OCI-LY7 (cell line): ENCODE data around the gene GSG1L. TPM values are rescaled to one million over a fixed set of nuclear protein-coding genes. Genes with fewer than 3 reads are reported as not detected.

Experiments
- BruUV-seq: library from RNA; stranded (reverse); fragments of 400-500 nt; replicated peaks from 2 replicates; lab custom pipeline; 2021; lab: Mats Ljungman, UMichigan
- CTCF ChIA-PET: fragments of 300-600 bp; sonication (Branson Sonifier 250); formaldehyde crosslinking; loops from one replicate; lab custom pipeline; 2022; ENCODE audit warnings: antibody characterized with exemption; ENCODE audit not compliant: unreplicated experiment; lab: Charles Lee
- POLR2A ChIA-PET: fragments of 300-600 bp; sonication (Branson Sonifier 250); formaldehyde crosslinking; loops from one replicate; lab custom pipeline; 2022; ENCODE audit warnings: antibody characterized with exemption; lab: Charles Lee
- DNase-seq: peaks from one replicate; pipeline ENCODE4 v3.0.0-alpha.2; 2015; ENCODE audit warnings: low spot score
- H2AFZ ChIP-seq: fragments of 200-600 bp; sonication (generic), shearing (Covaris generic); 2 replicates; pipeline ENCODE4 v1.6.1; 2014; ENCODE audit warnings: mild to moderate bottlenecking, antibody characterized with exemption, low read length, moderate library complexity
- H3K27ac ChIP-seq: fragments of 200-600 bp; sonication (generic); 2 replicates; pipeline ENCODE4 v1.5.1; 2014; ENCODE audit warnings: mixed run types, low read depth, mild to moderate bottlenecking, moderate library complexity, low read length, inconsistent platforms; ENCODE audit not compliant: poor library complexity, severe bottlenecking
- H3K36me3 ChIP-seq: fragments of 200-600 bp; sonication (generic); 2 replicates; pipeline ENCODE4 v1.6.1; 2014; ENCODE audit warnings: mild to moderate bottlenecking, antibody characterized with exemption, low read length, moderate library complexity, mixed read lengths; ENCODE audit not compliant: insufficient read depth
- H3K4me1 ChIP-seq: fragments of 200-600 bp; sonication (generic); 2 replicates; pipeline ENCODE4 v1.5.1; 2014; ENCODE audit warnings: mild to moderate bottlenecking, low read length; ENCODE audit not compliant: insufficient read depth, poor library complexity, severe bottlenecking
- H3K4me2 ChIP-seq: fragments of 200-600 bp; sonication (generic); 2 replicates; pipeline ENCODE4 v1.6.1; 2014; ENCODE audit warnings: mild to moderate bottlenecking, low read length
- H3K4me3 ChIP-seq: fragments of 200-600 bp; sonication (generic); 2 replicates; pipeline ENCODE4 v1.5.1; 2014; ENCODE audit warnings: mild to moderate bottlenecking, low read depth, low read length; ENCODE audit not compliant: poor library complexity, severe bottlenecking
- H3K79me2 ChIP-seq: fragments of 200-600 bp; sonication (generic); 2 replicates; pipeline ENCODE4 v1.6.1; 2016; ENCODE audit warnings: low read depth, mild to moderate bottlenecking, low read length, moderate library complexity, mixed read lengths; ENCODE audit not compliant: insufficient read depth
- H3K9me2 ChIP-seq: fragments of 200-600 bp; sonication (generic); 2 replicates; pipeline ENCODE4 v1.6.1; 2016; ENCODE audit warnings: mild to moderate bottlenecking, low read length, mixed read lengths; ENCODE audit not compliant: insufficient read depth
- H3K9me3 ChIP-seq: fragments of 200-600 bp; sonication (generic); 2 replicates; pipeline ENCODE4 v1.6.1; 2014; ENCODE audit warnings: mild to moderate bottlenecking, mixed run types, low read length, mixed read lengths
- H4K20me1 ChIP-seq: fragments of 200-600 bp; sonication (generic); 2 replicates; pipeline ENCODE4 v1.6.1; 2014; ENCODE audit warnings: mild to moderate bottlenecking, antibody characterized with exemption, low read length, moderate library complexity, mixed read lengths; ENCODE audit not compliant: insufficient read depth
- EZH2phosphoT487 ChIP-seq: fragments of 200-600 bp; sonication (generic); IDR thresholded peaks from 2 replicates; pipeline ENCODE4 v1.6.1; 2018; ENCODE audit warnings: low read depth, borderline replicate concordance, mild to moderate bottlenecking, mixed run types, antibody characterized with exemption, low read length, moderate library complexity, mixed read lengths
- intact Hi-C: fragments of 100-400 bp; cut with micrococcal nuclease; formaldehyde crosslinking; loops from one replicate; pipeline ENCODE4 v1.10.0; 2022; ENCODE audit not compliant: unreplicated experiment
- total RNA-seq, 2 experiments: library from RNA; depleted of rRNA in 1 of 2; stranded (reverse); fragments of >200 nt in 1 of 2; shearing (Covaris generic) in 1 of 2; gene quantifications; 2 replicates each; pipeline ENCODE4 v1.2.3, GENCODE V29; 2014 to 2022
- TF ChIP-seq, protein P1 (sequence below): fragments of 200-600 bp; sonication (generic); conservative IDR thresholded peaks from 2 replicates; pipeline ENCODE4 v1.5.1; 2014; ENCODE audit warnings: mild to moderate bottlenecking, antibody characterized with exemption, low read length, moderate library complexity, mixed read lengths

Gene GSG1L
- total RNA-seq, 2 experiments from 2014 or later, result not detected

DNA sequence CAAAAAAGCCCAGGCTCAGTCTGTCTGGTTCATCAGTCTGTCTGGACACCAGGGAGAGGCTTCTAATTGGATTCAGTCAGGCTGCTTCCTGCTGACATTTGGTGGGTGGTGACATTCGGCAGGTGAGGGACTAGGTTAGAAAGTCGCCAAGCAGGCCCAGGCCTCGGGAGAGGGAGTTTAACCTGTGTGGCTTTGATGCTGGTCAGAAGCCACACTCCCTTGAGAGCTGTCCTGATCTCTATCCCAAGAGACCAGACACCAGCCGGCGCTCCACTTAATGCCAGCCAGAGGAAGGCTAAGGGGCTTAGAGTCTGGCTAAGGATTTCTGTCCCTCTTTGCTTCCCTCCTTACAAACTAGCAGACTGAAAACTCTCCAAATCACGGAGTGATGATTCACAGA is 135.0 kb downstream of the GSG1L start:
- no peaks in the 10 kb centered on the region for H3K36me3 ChIP-seq
- ChIA-PET POLR2A (no interaction called here), CTCF (no interaction called here)
- no peaks in the 10 kb centered on the region for H3K4me1 ChIP-seq
- TF ChIP-seq, protein P1, sequence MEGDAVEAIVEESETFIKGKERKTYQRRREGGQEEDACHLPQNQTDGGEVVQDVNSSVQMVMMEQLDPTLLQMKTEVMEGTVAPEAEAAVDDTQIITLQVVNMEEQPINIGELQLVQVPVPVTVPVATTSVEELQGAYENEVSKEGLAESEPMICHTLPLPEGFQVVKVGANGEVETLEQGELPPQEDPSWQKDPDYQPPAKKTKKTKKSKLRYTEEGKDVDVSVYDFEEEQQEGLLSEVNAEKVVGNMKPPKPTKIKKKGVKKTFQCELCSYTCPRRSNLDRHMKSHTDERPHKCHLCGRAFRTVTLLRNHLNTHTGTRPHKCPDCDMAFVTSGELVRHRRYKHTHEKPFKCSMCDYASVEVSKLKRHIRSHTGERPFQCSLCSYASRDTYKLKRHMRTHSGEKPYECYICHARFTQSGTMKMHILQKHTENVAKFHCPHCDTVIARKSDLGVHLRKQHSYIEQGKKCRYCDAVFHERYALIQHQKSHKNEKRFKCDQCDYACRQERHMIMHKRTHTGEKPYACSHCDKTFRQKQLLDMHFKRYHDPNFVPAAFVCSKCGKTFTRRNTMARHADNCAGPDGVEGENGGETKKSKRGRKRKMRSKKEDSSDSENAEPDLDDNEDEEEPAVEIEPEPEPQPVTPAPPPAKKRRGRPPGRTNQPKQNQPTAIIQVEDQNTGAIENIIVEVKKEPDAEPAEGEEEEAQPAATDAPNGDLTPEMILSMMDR, result no peak
- TF ChIP-seq EZH2phosphoT487, result no peak
- no peak overlapping the region for H3K4me3 ChIP-seq
- BruUV-seq, result no TSS peak
- intact Hi-C loops, result no loop called here
- H3K27ac ChIP-seq, result no peak overlapping the region
- DNase-seq, result no peak
- no peaks in the 10 kb centered on the region for H3K79me2 ChIP-seq
- no peak overlapping the region for H2AFZ ChIP-seq
- H3K9me3 ChIP-seq, result no peaks in the 10 kb centered on the region
- H4K20me1 ChIP-seq, result no peaks in the 10 kb centered on the region
- H3K4me2 ChIP-seq, result no peak overlapping the region
- H3K9me2 ChIP-seq, result no peaks in the 10 kb centered on the region

DNA sequence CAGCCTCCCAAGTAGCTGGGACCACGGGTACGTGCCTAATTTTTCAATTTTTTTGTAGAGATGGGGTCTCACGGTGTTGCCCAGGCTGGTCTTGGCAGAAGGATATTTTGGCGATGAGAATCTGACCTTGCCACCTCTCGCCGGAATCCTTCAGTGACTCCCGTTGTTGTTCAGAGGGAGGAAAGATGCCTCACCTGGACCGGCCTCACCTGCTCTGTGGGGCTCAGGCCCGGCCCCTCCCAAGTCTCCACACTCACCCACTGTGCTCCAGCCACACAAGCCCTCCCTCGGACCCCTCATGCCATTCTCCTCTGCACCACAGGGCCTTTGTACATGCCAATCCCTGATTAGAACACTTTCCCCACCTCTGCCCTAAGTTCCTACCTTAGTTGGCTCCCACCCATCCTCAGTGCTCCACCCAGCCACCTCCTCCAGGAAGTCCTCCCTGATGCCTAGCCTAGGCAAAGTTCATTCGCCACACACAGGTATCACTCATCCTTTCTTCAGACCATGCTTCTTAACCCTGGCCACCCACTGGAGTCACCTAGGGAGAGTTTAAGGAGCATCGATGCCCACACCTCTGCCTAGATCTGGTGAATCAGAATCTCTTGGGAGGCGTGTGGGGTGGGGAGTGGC is 136.1 kb downstream of the GSG1L start:
- no TSS peak for BruUV-seq
- no peak overlapping the region for H3K27ac ChIP-seq
- no peaks in the 10 kb centered on the region for H3K79me2 ChIP-seq
- no peak overlapping the region for H2AFZ ChIP-seq
- intact Hi-C loops, result no loop called here
- no peak for DNase-seq
- no peaks in the 10 kb centered on the region for H3K36me3 ChIP-seq
- TF ChIP-seq, protein P1, result no peak
- no peak for TF ChIP-seq EZH2phosphoT487
- no peak overlapping the region for H3K4me3 ChIP-seq
- ChIA-PET POLR2A (no interaction called here), CTCF (no interaction called here)
- H3K4me1 ChIP-seq, result no peaks in the 10 kb centered on the region
- H3K4me2 ChIP-seq, result no peak overlapping the region
- H4K20me1 ChIP-seq, result no peaks in the 10 kb centered on the region
- no peaks in the 10 kb centered on the region for H3K9me2 ChIP-seq
- no peaks in the 10 kb centered on the region for H3K9me3 ChIP-seq

DNA sequence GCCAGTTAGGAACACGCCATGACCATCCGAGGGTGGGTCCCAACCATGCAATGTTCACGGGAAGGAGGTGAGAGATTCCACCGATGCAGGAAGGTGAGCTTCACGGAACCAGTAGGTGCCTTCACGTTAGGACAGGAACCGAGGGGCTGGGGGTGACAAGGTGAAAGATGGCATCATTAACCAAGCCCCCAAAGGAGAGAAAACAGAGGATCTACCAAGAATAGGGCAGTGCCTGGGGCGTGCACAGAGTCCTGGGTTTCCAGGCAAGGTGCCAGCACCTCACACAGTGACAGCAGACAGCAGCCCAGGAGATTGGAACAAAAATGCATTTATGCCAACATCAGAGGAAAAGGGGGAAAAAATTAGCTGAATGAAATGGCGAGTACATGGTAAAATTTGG is 137.9 kb downstream of the GSG1L start:
- POLR2A ChIA-PET, result no interaction called here

More for the DNA sequence above, 137.9 kb downstream of the GSG1L start:
- CTCF ChIA-PET, result no interaction called here
- Histone ChIP-seq H3K4me1 (no peaks in the 10 kb centered on the region), H3K4me3 (no peak overlapping the region), H3K27ac (no peak overlapping the region), H3K4me2 (no peak overlapping the region), H3K79me2 (no peaks in the 10 kb centered on the region), H2AFZ (no peak overlapping the region), H3K9me2 (no peaks in the 10 kb centered on the region), H4K20me1 (no peaks in the 10 kb centered on the region), H3K36me3 (no peaks in the 10 kb centered on the region), H3K9me3 (no peaks in the 10 kb centered on the region)
- TF ChIP-seq, protein P1, result no peak
- no peak for TF ChIP-seq EZH2phosphoT487
- no peak for DNase-seq
- intact Hi-C loops, result no loop called here
- BruUV-seq, result no TSS peak
